IMR-90 (cell line): Measurements from ENCODE around the gene CLIC4. TPM values are rescaled to one million over a fixed set of nuclear protein-coding genes. Genes with fewer than 3 reads are reported as not detected.

Source experiments
- ATAC-seq: fragments of 200-7000 bp; cut with Tn5 transposase; 2 replicates; pipeline ENCODE4 v1.9.1; 2020; ENCODE audit warnings: low read depth, mild to moderate bottlenecking, moderate library complexity
- BruUV-seq: library from RNA; stranded (reverse); fragments of 400-500 nt; replicated peaks from 2 replicates; lab custom pipeline; 2021; lab: Mats Ljungman, UMichigan
- CTCF ChIA-PET: fragments of 300-600 bp; formaldehyde crosslinking; extraction: SDS; loops from one replicate; lab custom pipeline; 2021; ENCODE audit warnings: antibody characterized with exemption; lab: Yijun Ruan, JAX
- POLR2A ChIA-PET: fragments of 300-600 bp; sonication (Branson Sonifier 250); formaldehyde crosslinking; loops from one replicate; lab custom pipeline; 2022; ENCODE audit warnings: antibody characterized with exemption; ENCODE audit not compliant: unreplicated experiment; lab: Charles Lee
- DNase-seq: peaks from one replicate; pipeline ENCODE4 v3.0.0; 2013
- H2AFZ ChIP-seq: replicated peaks from 2 replicates; pipeline ENCODE3; 2013; ENCODE audit warnings: low read length, mild to moderate bottlenecking; ENCODE audit not compliant: poor library complexity
- H2AK5ac ChIP-seq: 2 replicates; pipeline ENCODE4 v1.6.1; 2013; ENCODE audit warnings: low read depth, low read length, inconsistent platforms
- H2AK9ac ChIP-seq: replicated peaks from 2 replicates; pipeline ENCODE3; 2013; ENCODE audit warnings: mild to moderate bottlenecking, low read depth, low read length, moderate library complexity; ENCODE audit not compliant: poor library complexity
- H2BK120ac ChIP-seq: 2 replicates; pipeline ENCODE4 v1.6.1; 2013; ENCODE audit warnings: low read depth, low read length, inconsistent platforms
- H2BK15ac ChIP-seq: 3 replicates; pipeline ENCODE4 v1.6.1; 2013; ENCODE audit warnings: low read depth, low read length, inconsistent platforms
- H2BK20ac ChIP-seq: 2 replicates; pipeline ENCODE4 v1.6.1; 2013; ENCODE audit warnings: low read depth, mild to moderate bottlenecking, inconsistent platforms, low read length, moderate library complexity
- H2BK5ac ChIP-seq: 2 replicates; pipeline ENCODE4 v1.6.1; 2013; ENCODE audit warnings: mild to moderate bottlenecking, low read depth, low read length, inconsistent platforms; ENCODE audit not compliant: poor library complexity, severe bottlenecking
- H3K14ac ChIP-seq: replicated peaks from 2 replicates; pipeline ENCODE4 v1.6.1; 2013; ENCODE audit warnings: low read depth, low read length, inconsistent platforms
- H3K18ac ChIP-seq: 2 replicates; pipeline ENCODE4 v1.6.1; 2013; ENCODE audit warnings: low read depth, low read length, control low read depth
- H3K23ac ChIP-seq: 2 replicates; pipeline ENCODE4 v1.6.1; 2013; ENCODE audit warnings: low read depth, low read length, inconsistent platforms
- H3K27ac ChIP-seq: 2 replicates; pipeline ENCODE4 v1.5.1; 2013; ENCODE audit warnings: mild to moderate bottlenecking, control low read depth, low read length; ENCODE audit not compliant: insufficient read depth
- H3K27me3 ChIP-seq: 2 replicates; pipeline ENCODE4 v1.6.1; 2013; ENCODE audit warnings: low read length; ENCODE audit not compliant: control insufficient read depth, insufficient read depth
- H3K36me3 ChIP-seq: 2 replicates; pipeline ENCODE4 v1.6.1; 2013; ENCODE audit warnings: low read length, mixed read lengths; ENCODE audit not compliant: control insufficient read depth, insufficient read depth
- H3K4ac ChIP-seq: 2 replicates; pipeline ENCODE4 v1.6.1; 2013; ENCODE audit warnings: low read depth, low read length, inconsistent platforms
- H3K4me1 ChIP-seq: 2 replicates; pipeline ENCODE4 v1.6.1; 2013; ENCODE audit warnings: low read length, mixed read lengths; ENCODE audit not compliant: control insufficient read depth, insufficient read depth
- H3K4me2 ChIP-seq: 2 replicates; pipeline ENCODE4 v1.6.1; 2013; ENCODE audit warnings: low read depth, mild to moderate bottlenecking, control low read depth, low read length, moderate library complexity
- H3K4me3 ChIP-seq: 2 replicates; pipeline ENCODE4 v1.5.1; 2013; ENCODE audit warnings: low read depth, mild to moderate bottlenecking, control low read depth, low read length, moderate library complexity; ENCODE audit not compliant: insufficient read depth
- H3K56ac ChIP-seq: 2 replicates; pipeline ENCODE4 v1.6.1; 2013; ENCODE audit warnings: low read length, inconsistent platforms; ENCODE audit not compliant: insufficient read depth; ENCODE audit errors: extremely low read depth
- H3K79me1 ChIP-seq, 2 experiments: 2 replicates each; pipeline ENCODE4 v1.6.1; 2013; ENCODE audit warnings: low read length in 2 of 2, inconsistent platforms in 1 of 2, low read depth in 1 of 2
- H3K9ac ChIP-seq: 2 replicates; pipeline ENCODE4 v1.6.1; 2013; ENCODE audit warnings: low read depth, low read length, control low read depth
- H3K9me1 ChIP-seq: 2 replicates; pipeline ENCODE4 v1.6.1; 2013; ENCODE audit warnings: low read length, inconsistent platforms; ENCODE audit not compliant: insufficient read depth
- H3K9me3 ChIP-seq: 2 replicates; pipeline ENCODE4 v1.6.1; 2013; ENCODE audit warnings: low read length; ENCODE audit not compliant: control insufficient read depth, insufficient read depth
- H4K20me1 ChIP-seq: 2 replicates; pipeline ENCODE4 v1.6.1; 2013; ENCODE audit warnings: low read length, inconsistent platforms; ENCODE audit not compliant: insufficient read depth
- H4K5ac ChIP-seq: 2 replicates; pipeline ENCODE4 v1.6.1; 2013; ENCODE audit warnings: mild to moderate bottlenecking, low read depth, low read length, control low read depth
- H4K8ac ChIP-seq, 2 experiments: 2 replicates each; pipeline ENCODE4 v1.6.1; 2013; ENCODE audit warnings: low read depth in 2 of 2, low read length in 2 of 2, control low read depth in 1 of 2, inconsistent platforms in 1 of 2
- H4K91ac ChIP-seq: 2 replicates; pipeline ENCODE4 v1.6.1; 2013; ENCODE audit warnings: low read depth, low read length, inconsistent platforms; ENCODE audit not compliant: insufficient read depth
- BHLHE40 ChIP-seq: fragments of 150-350 bp; IDR thresholded peaks from 2 replicates; pipeline ENCODE4 v1.6.1; 2016; ENCODE audit warnings: mild to moderate bottlenecking, low read depth, low read length
- CHD1 ChIP-seq: IDR thresholded peaks from 2 replicates; pipeline ENCODE4 v1.6.1; 2012; ENCODE audit warnings: low read depth, low read length, improper control_type of control experiment
- MAFK ChIP-seq: IDR thresholded peaks from 2 replicates; pipeline ENCODE4 v1.6.1; 2012; ENCODE audit warnings: low read depth, low read length, improper control_type of control experiment
- MXI1 ChIP-seq: IDR thresholded peaks from 2 replicates; pipeline ENCODE4 v1.6.1; 2012; ENCODE audit warnings: low read depth, mild to moderate bottlenecking, low read length, moderate library complexity, borderline replicate concordance
- NFE2L2 ChIP-seq: fragments of 150-350 bp; IDR thresholded peaks from 2 replicates; pipeline ENCODE4 v1.6.1; 2016; ENCODE audit warnings: low read depth, mild to moderate bottlenecking, low read length
- POLR2A ChIP-seq: IDR thresholded peaks from 2 replicates; pipeline ENCODE4 v1.6.1; 2012; ENCODE audit warnings: mild to moderate bottlenecking, low read depth, low read length
- RAD21 ChIP-seq: IDR thresholded peaks from 2 replicates; pipeline ENCODE4 v1.6.1; 2012; ENCODE audit warnings: low read length, improper control_type of control experiment
- SMC3 ChIP-seq: fragments of 150-350 bp; IDR thresholded peaks from 2 replicates; pipeline ENCODE4 v1.6.1; 2016; ENCODE audit warnings: low read depth, mild to moderate bottlenecking, antibody characterized with exemption, low read length, moderate library complexity
- WGBS, 2 experiments: methylation state at CpG; one replicate each; pipeline versions ENCODE4 v1.1.5 to v1.1.7; 2013; ENCODE audit warnings: missing lambda C conversion rate in 2 of 2; ENCODE audit not compliant: insufficient read length in 1 of 2; ENCODE audit errors: extremely low coverage in 2 of 2; 5-methylcytosine and 5-hydroxymethylcytosine counted together
- dilution Hi-C: fragments of 300-500 bp; cut with HindIII; formaldehyde crosslinking; loops from one replicate; pipeline ENCODE4 v1.14.3; 2018; ENCODE audit warnings: low sequenced_read_pairs; ENCODE audit not compliant: unreplicated experiment
- in situ Hi-C: fragments of 300-500 bp; cut with MboI; formaldehyde crosslinking; loops from 3 replicates; pipeline ENCODE4 v1.14.3; 2019; ENCODE audit warnings: low sequenced_read_pairs, inconsistent platforms, mixed read lengths
- intact Hi-C: fragments of 100-400 bp; cut with micrococcal nuclease; formaldehyde crosslinking; loops from 2 replicates; pipeline ENCODE4 v1.10.0; 2022
- polyA plus RNA-seq, 3 experiments: library from polyadenylated mRNA; depleted of rRNA; stranded (reverse); fragments of >200 nt; gene quantifications; 2 replicates each; pipeline ENCODE4 v1.2.3, GENCODE V29; 2012; ENCODE audit warnings: low replicate concordance in 1 of 3
- total RNA-seq: library from RNA; depleted of rRNA; stranded (reverse); fragments of >200 nt; gene quantifications from 2 replicates; pipeline ENCODE4 v1.2.3, GENCODE V29; 2012
- TF ChIP-seq, protein P1 (sequence below): fragments of 150-350 bp; IDR thresholded peaks from 2 replicates; pipeline ENCODE4 v1.6.1; 2016; ENCODE audit warnings: low read depth, mild to moderate bottlenecking, low read length, moderate library complexity, borderline replicate concordance
- TF ChIP-seq, protein P2 (sequence below): conservative IDR thresholded peaks from 2 replicates; pipeline ENCODE4 v1.5.1; 2012; ENCODE audit warnings: mild to moderate bottlenecking, low read depth, low read length, improper control_type of control experiment
- TF ChIP-seq, protein P3 (sequence below): fragments of 150-350 bp; IDR thresholded peaks from 2 replicates; pipeline ENCODE4 v1.6.1; 2017; ENCODE audit warnings: mild to moderate bottlenecking, antibody characterized with exemption, low read length, low read depth

The CLIC4 gene
- total and polyA plus RNA-seq, 2 of the 4 experiments (the other 2 are of a cell fraction), result 242 to 392 TPM

DNA sequence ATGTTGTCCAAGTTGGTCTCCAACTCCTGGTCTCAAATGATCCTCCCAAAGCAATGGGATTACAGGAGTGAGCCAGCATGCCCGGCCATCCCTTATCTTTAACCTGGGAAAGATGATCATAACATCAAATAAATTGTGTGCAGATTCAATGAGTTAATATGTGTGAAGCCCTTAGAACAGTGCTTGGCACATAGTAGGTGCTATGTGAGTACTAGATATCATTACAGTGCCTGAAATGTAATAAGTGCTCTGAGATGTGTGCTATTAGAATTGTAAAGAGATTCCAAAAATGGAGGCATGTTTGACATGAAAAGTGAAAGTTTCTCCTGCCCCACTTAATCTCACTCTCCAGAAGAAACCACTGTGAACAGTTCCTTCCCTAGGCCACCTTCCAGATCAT, 113.0 kb downstream of the CLIC4 start:
- H2BK15ac ChIP-seq, result no peak overlapping the region
- no peak overlapping the region for H4K5ac ChIP-seq
- in situ Hi-C loops, result loop anchor here (10.0 kb wide), 1 partner anchor 347 kb away; no protein-coding TSS in a partner anchor
- H3K4ac ChIP-seq, result no peak overlapping the region
- intact Hi-C loops, result no loop called here
- no peak for ATAC-seq
- no peak overlapping the region for H4K8ac ChIP-seq
- H3K9me1 ChIP-seq, result no peaks in the 10 kb centered on the region
- H3K79me1 ChIP-seq, result no peaks in the 10 kb centered on the region
- no peak for TF ChIP-seq SMC3
- TF ChIP-seq NFE2L2, result no peak
- TF ChIP-seq, protein P1, sequence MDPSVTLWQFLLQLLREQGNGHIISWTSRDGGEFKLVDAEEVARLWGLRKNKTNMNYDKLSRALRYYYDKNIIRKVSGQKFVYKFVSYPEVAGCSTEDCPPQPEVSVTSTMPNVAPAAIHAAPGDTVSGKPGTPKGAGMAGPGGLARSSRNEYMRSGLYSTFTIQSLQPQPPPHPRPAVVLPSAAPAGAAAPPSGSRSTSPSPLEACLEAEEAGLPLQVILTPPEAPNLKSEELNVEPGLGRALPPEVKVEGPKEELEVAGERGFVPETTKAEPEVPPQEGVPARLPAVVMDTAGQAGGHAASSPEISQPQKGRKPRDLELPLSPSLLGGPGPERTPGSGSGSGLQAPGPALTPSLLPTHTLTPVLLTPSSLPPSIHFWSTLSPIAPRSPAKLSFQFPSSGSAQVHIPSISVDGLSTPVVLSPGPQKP, result no peak
- TF ChIP-seq BHLHE40, result no peak
- no peak for TF ChIP-seq CHD1
- TF ChIP-seq, protein P2, sequence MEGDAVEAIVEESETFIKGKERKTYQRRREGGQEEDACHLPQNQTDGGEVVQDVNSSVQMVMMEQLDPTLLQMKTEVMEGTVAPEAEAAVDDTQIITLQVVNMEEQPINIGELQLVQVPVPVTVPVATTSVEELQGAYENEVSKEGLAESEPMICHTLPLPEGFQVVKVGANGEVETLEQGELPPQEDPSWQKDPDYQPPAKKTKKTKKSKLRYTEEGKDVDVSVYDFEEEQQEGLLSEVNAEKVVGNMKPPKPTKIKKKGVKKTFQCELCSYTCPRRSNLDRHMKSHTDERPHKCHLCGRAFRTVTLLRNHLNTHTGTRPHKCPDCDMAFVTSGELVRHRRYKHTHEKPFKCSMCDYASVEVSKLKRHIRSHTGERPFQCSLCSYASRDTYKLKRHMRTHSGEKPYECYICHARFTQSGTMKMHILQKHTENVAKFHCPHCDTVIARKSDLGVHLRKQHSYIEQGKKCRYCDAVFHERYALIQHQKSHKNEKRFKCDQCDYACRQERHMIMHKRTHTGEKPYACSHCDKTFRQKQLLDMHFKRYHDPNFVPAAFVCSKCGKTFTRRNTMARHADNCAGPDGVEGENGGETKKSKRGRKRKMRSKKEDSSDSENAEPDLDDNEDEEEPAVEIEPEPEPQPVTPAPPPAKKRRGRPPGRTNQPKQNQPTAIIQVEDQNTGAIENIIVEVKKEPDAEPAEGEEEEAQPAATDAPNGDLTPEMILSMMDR, result no peak
- TF ChIP-seq, protein P3, sequence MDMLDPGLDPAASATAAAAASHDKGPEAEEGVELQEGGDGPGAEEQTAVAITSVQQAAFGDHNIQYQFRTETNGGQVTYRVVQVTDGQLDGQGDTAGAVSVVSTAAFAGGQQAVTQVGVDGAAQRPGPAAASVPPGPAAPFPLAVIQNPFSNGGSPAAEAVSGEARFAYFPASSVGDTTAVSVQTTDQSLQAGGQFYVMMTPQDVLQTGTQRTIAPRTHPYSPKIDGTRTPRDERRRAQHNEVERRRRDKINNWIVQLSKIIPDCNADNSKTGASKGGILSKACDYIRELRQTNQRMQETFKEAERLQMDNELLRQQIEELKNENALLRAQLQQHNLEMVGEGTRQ, result no peak
- TF ChIP-seq MAFK, result no peak
- TF ChIP-seq POLR2A, result no peak
- TF ChIP-seq MXI1, result no peak
- no peak for TF ChIP-seq RAD21
- H3K4me1 ChIP-seq, result no peaks in the 10 kb centered on the region
- CTCF ChIA-PET, result no interaction called here
- no TSS peak for BruUV-seq
- no peak overlapping the region for H3K23ac ChIP-seq
- no peak overlapping the region for H2BK5ac ChIP-seq
- no peak overlapping the region for H3K9ac ChIP-seq
- no peak for DNase-seq
- no peak overlapping the region for H3K27ac ChIP-seq
- H4K91ac ChIP-seq, result no peak overlapping the region
- no peak overlapping the region for H2BK120ac ChIP-seq
- H3K14ac ChIP-seq, result no peak overlapping the region
- POLR2A ChIA-PET, result no interaction called here
- no peak overlapping the region for H2AFZ ChIP-seq
- no peak overlapping the region for H3K18ac ChIP-seq
- H3K4me2 ChIP-seq, result no peak overlapping the region
- H3K9me3 ChIP-seq, result no peaks in the 10 kb centered on the region
- no peak overlapping the region for H3K4me3 ChIP-seq
- no peak overlapping the region for H2AK9ac ChIP-seq
- dilution Hi-C loops, result no loop called here
- peaks cover 1% of the 10 kb centered on the region; the same call in 1 of the 2 replicates for H4K20me1 ChIP-seq
- WGBS, 2 experiments, result no CpG with 5 or more reads among the region's 1 CpG
- H2BK20ac ChIP-seq, result no peak overlapping the region
- H3K27me3 ChIP-seq, result peaks cover 18% of the 10 kb centered on the region
- no peak overlapping the region for H2AK5ac ChIP-seq
- no peak overlapping the region for H3K56ac ChIP-seq
- no peaks in the 10 kb centered on the region for H3K36me3 ChIP-seq
